ENCODE results near the gene CD300LF. TPM values are rescaled to one million over a fixed set of nuclear protein-coding genes. Genes with fewer than 3 reads are reported as not detected.

Gene CD300LF
- total RNA-seq, 4 donors from 2014 or later, result 0.13 to 0.27 TPM; not detected in 2

DNA sequence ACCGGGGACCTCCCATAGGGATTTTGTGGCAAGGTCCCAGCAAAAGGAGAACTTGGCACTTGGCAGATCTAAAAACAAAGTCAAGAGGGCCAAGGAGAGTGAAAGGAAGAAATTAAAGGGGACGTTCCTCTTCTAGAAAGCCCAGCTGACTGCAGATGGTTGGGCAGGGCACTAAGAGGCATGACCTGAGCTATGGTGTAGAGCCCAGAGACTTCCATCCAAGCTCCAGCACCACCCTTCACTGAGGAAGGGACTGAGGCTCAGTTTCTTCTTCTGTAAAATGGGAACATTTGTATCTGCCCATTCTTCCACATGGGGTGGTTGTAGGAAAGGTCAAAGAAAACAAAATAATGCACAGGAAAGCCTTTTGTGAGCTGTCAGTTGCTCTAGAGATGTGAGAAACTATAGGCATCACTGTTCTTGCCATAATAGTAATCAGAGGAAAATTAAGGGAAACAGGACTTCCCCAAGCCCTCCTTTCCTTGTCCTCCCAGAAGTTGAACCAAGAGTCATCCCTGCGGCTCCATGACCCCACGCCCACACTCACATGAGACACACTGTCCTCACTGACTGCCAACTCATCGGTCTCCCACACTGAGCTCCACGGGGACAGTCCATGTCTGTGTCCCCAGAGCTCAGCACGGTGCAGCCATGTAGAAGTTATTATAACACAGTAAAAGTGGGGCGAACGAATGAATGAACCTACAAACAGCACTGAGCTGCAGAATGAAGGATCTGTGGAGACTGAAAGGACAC is 10.4 kb downstream of the CD300LF start:
- TF ChIP-seq, protein P1, sequence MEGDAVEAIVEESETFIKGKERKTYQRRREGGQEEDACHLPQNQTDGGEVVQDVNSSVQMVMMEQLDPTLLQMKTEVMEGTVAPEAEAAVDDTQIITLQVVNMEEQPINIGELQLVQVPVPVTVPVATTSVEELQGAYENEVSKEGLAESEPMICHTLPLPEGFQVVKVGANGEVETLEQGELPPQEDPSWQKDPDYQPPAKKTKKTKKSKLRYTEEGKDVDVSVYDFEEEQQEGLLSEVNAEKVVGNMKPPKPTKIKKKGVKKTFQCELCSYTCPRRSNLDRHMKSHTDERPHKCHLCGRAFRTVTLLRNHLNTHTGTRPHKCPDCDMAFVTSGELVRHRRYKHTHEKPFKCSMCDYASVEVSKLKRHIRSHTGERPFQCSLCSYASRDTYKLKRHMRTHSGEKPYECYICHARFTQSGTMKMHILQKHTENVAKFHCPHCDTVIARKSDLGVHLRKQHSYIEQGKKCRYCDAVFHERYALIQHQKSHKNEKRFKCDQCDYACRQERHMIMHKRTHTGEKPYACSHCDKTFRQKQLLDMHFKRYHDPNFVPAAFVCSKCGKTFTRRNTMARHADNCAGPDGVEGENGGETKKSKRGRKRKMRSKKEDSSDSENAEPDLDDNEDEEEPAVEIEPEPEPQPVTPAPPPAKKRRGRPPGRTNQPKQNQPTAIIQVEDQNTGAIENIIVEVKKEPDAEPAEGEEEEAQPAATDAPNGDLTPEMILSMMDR (IDR thresholded peaks at IDR 0.05), result no peak
- no peak for TF ChIP-seq POLR2A (IDR thresholded peaks at IDR 0.05)
- intact Hi-C loops (cut with DNase I; ENCODE audit: low total_unique reads), result no loop called here
- no peak for DNase-seq (ENCODE audit: low spot score in 2 of 2)
- H3K4me3 ChIP-seq (ENCODE audit: low read depth, poor library complexity, severe bottlenecking), result no peak overlapping the region
- WGBS, 2 donors, result 75 to 76% methylated on average over 9 of the region's 9 CpGs

DNA sequence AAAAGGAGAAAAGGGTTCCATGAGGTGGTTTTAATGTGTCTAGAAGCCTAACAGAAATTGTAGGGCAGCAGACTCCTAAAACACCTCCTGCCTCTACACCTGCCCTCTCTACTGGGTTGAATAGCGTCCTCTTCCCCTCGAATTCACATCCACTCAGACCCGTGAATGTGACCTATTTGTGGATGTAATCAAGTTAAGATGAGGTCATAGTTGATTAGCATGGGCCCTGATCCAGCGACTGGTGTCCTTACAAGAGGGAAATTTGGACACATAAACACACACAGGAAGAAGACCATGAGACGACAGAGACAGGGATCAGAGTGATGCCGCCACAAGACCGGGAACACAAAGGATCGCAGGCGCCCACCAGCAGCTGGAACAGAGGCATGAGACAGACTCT is 13.5 kb downstream of the CD300LF start:
- intact Hi-C loops (cut with DNase I; ENCODE audit: low total_unique reads), result no loop called here
- H3K4me3 ChIP-seq (ENCODE audit: low read depth, poor library complexity, severe bottlenecking), result no peak overlapping the region
- no peak for DNase-seq (ENCODE audit: low spot score in 2 of 2)
- TF ChIP-seq, protein P1 (IDR thresholded peaks at IDR 0.05), result no peak
- no peak for TF ChIP-seq POLR2A (IDR thresholded peaks at IDR 0.05)
- 63 to 82% methylated on average over 9 of the region's 9 CpGs for WGBS, 2 donors

DNA sequence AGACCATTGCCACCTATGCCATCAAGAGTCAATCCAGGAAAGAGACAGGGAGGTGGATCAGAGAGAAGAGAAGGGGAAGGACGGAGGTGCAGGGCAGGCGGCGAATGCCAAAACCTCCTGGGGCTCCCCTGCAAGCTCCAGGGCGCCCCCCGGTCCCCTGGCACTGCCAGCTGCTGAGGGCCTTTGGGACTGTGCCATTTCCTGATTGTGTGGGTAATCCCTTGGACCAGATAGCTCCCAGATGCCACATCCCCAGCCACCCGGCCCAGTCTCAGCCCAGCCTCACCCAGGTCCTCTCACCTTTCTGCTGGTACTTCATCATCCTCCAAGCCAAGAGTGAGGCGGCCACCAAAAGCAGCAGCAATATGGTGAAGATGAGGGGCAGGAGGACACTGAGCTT is 14.7 kb downstream of the CD300LF start:
- no peak for DNase-seq (ENCODE audit: low spot score in 2 of 2)
- H3K4me3 ChIP-seq (ENCODE audit: low read depth, poor library complexity, severe bottlenecking), result no peak overlapping the region
- 79 to 85% methylated on average over 7 of the region's 7 CpGs for WGBS, 2 donors
- intact Hi-C loops (cut with DNase I; ENCODE audit: low total_unique reads), result no loop called here
- TF ChIP-seq, protein P1 (IDR thresholded peaks at IDR 0.05), result no peak
- no peak for TF ChIP-seq POLR2A (IDR thresholded peaks at IDR 0.05)

DNA sequence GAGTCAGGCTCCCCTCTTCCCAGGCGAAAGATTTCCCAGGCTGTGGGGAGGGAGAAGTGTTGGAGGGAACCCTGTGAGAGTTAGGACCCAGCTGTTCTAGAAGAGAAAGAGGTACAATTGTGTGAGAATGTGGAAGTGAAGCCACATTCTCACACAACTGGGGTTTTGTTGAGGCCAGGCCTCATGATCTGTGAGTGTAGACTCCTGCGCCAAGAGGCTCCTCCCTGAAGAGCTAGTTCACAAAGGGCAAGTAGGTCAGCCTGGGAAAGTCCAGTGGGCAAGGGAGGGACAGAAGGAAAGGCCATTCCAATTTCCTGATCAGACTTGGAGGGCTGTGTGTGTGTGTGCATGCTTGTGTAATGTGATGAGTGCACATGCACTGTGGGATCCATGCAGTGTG is 15.2 kb downstream of the CD300LF start:
- no peak overlapping the region for H3K4me3 ChIP-seq (ENCODE audit: low read depth, poor library complexity, severe bottlenecking)
- intact Hi-C loops (cut with DNase I; ENCODE audit: low total_unique reads), result no loop called here
- no peak for DNase-seq (ENCODE audit: low spot score in 2 of 2)
- WGBS, 2 donors, result 72 to 75% methylated on average over 2 of the region's 2 CpGs
- no peak for TF ChIP-seq POLR2A (IDR thresholded peaks at IDR 0.05)
- TF ChIP-seq, protein P1 (IDR thresholded peaks at IDR 0.05), result no peak

DNA sequence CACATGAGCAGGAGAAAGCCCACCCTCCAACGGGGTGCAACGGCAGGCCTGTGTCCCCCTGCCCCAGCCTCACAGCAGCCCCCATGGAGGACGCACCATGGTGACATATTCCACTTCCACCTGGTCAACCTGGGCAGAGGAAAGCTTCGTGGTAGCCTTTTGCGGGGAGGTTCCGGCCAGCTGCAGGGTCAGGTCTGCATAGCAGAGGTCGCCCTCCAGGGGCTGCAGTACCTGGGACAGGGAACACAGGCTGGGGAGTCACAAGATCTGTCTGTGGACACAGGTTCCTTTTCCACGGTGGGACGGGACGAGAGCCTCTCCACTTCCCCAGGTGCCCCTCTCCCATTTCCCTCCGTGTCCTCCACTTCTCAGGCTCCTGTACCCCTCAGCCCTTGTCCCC is 17.1 kb downstream of the CD300LF start:
- H3K4me3 ChIP-seq (ENCODE audit: low read depth, poor library complexity, severe bottlenecking), result no peak overlapping the region
- 84 to 89% methylated on average over 11 of the region's 11 CpGs for whole genome bisulfite sequencing, 2 donors
- no peak for DNase-seq (ENCODE audit: low spot score in 2 of 2)
- no peak for TF ChIP-seq POLR2A (IDR thresholded peaks at IDR 0.05)
- TF ChIP-seq, protein P1 (IDR thresholded peaks at IDR 0.05), result no peak
- intact Hi-C loops (cut with DNase I; ENCODE audit: low total_unique reads), result no loop called here

DNA sequence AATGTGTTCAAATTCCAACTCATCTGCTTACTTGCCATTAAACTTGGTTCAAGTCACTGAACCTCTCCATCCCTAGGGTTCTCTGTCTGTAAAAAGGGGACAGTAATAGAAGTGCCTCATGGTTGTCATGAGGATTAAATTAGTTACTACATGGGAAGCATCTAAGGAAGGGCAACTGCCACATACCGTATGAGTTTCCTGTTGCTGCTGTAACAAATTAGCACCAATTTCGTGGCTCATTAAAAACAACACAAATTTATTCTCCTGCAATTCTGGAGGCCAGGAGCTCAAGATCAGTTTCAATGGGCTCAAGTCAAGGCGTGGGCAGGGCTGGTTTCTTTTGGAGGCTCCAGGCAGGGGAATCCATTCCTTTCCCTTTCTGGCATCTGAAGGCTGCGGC is 18.6 kb downstream of the CD300LF start:
- H3K4me3 ChIP-seq (ENCODE audit: low read depth, poor library complexity, severe bottlenecking), result no peak overlapping the region
- WGBS, 2 donors, result 73 to 85% methylated on average over 4 of the region's 4 CpGs
- intact Hi-C loops (cut with DNase I; ENCODE audit: low total_unique reads), result no loop called here
- DNase-seq (ENCODE audit: low spot score in 2 of 2), result no peak
- TF ChIP-seq POLR2A (IDR thresholded peaks at IDR 0.05), result no peak
- TF ChIP-seq, protein P1 (IDR thresholded peaks at IDR 0.05), result no peak
